ENCODE measurements around the gene SLC22A25.

GRCh38 chr11:63212742-63213141 lies 30.7 kb downstream of the SLC22A25 start:
- TF ChIP-seq POLR2A (IDR thresholded peaks at IDR 0.05; ENCODE audit: extremely low read depth, insufficient read length): no peak
- TF ChIP-seq CTCF (IDR thresholded peaks at IDR 0.05; ENCODE audit: low read depth, low read length): peak; percentile 41
- no peak for TF ChIP-seq MAX (IDR thresholded peaks at IDR 0.05; ENCODE audit: low read depth, low read length)

Measured in NB4 (cell line).